Fibroblast of lung (primary cell): ENCODE data around the gene PPP1R9B. TPM values are rescaled to one million over a fixed set of nuclear protein-coding genes. Genes with fewer than 3 reads are reported as not detected.

Source experiments
- DNase-seq, 2 donors: peaks; one replicate each; pipeline versions ENCODE4 v3.0.0 to v3.0.0-alpha.2; 2010; ENCODE audit warnings: low read depth in 2 of 2
- H2AFZ ChIP-seq: 2 replicates; pipeline ENCODE4 v1.5.1; 2012; ENCODE audit warnings: low read length, control low read depth, inconsistent platforms
- H3K27ac ChIP-seq: 2 replicates; pipeline ENCODE4 v1.5.1; 2011; ENCODE audit warnings: low read length, control low read depth; ENCODE audit not compliant: insufficient read depth
- H3K27me3 ChIP-seq: 2 replicates; pipeline ENCODE4 v1.5.1; 2011; ENCODE audit warnings: mild to moderate bottlenecking, low read length; ENCODE audit not compliant: control insufficient read depth, insufficient read depth
- H3K36me3 ChIP-seq: 2 replicates; pipeline ENCODE4 v1.5.1; 2011; ENCODE audit warnings: low read length; ENCODE audit not compliant: control insufficient read depth, insufficient read depth
- H3K4me1 ChIP-seq: 2 replicates; pipeline ENCODE4 v1.5.1; 2011; ENCODE audit warnings: low read length; ENCODE audit not compliant: control insufficient read depth, insufficient read depth; ENCODE audit errors: extremely low read depth
- H3K4me2 ChIP-seq: 2 replicates; pipeline ENCODE4 v1.5.1; 2011; ENCODE audit warnings: low read length, control low read depth; ENCODE audit not compliant: insufficient read depth; ENCODE audit errors: extremely low read depth
- H3K4me3 ChIP-seq, 4 experiments: fragments of 200-600 bp in 1 of 4; sonication (generic) in 1 of 4; replicated peaks in 1 of 4; 2 replicates each; pipeline ENCODE4 v1.5.1; 2011 to 2016; ENCODE audit warnings: low read length in 4 of 4, low read depth in 3 of 4, mild to moderate bottlenecking in 3 of 4, control low read depth in 2 of 4, inconsistent platforms in 1 of 4, mixed read lengths in 1 of 4; ENCODE audit not compliant: insufficient read depth in 1 of 4; ENCODE audit errors: control extremely low read depth in 1 of 4
- H3K79me2 ChIP-seq: 2 replicates; pipeline ENCODE4 v1.5.1; 2012; ENCODE audit warnings: mild to moderate bottlenecking, low read length, inconsistent platforms; ENCODE audit not compliant: control insufficient read depth, insufficient read depth
- H3K9ac ChIP-seq: 2 replicates; pipeline ENCODE4 v1.5.1; 2011; ENCODE audit warnings: mild to moderate bottlenecking, low read length, control low read depth; ENCODE audit not compliant: insufficient read depth
- H3K9me3 ChIP-seq: 2 replicates; pipeline ENCODE4 v1.5.1; 2012; ENCODE audit warnings: low read depth, low read length; ENCODE audit not compliant: control insufficient read depth, insufficient read depth
- H4K20me1 ChIP-seq: 2 replicates; pipeline ENCODE4 v1.5.1; 2011; ENCODE audit warnings: low read length; ENCODE audit not compliant: control insufficient read depth, insufficient read depth; ENCODE audit errors: extremely low read depth
- EZH2 ChIP-seq: IDR thresholded peaks from 2 replicates; pipeline ENCODE4 v1.5.1; 2012; ENCODE audit warnings: low read length, control low read depth, mild to moderate bottlenecking; ENCODE audit errors: missing control alignments
- polyA plus RNA-seq, 2 donors: library from polyadenylated mRNA; depleted of rRNA in 1 of 2; stranded (reverse) in 1 of 2; unstranded in 1 of 2; fragments of >200 nt; gene quantifications; 2 replicates each; pipeline ENCODE4 v1.2.1, GENCODE V29; 2011 to 2012; ENCODE audit warnings: missing spikeins in 1 of 2
- total RNA-seq: library from RNA; depleted of rRNA; stranded (reverse); fragments of >200 nt; gene quantifications from 2 replicates; pipeline ENCODE4 v1.2.1, GENCODE V29; 2014
- TF ChIP-seq, protein P1 (sequence below), 2 donors: IDR thresholded peaks in 1 of 2; conservative IDR thresholded peaks in 1 of 2; 1 replicate in 1 of 2; 2 replicates in 1 of 2; pipeline ENCODE4 v1.5.1; 2011 to 2012; ENCODE audit warnings: low read length in 2 of 2, control low read depth in 1 of 2, inconsistent platforms in 1 of 2, low read depth in 1 of 2, mild to moderate bottlenecking in 1 of 2

PPP1R9B gene
- total and polyA plus RNA-seq, 2 donors (not counting 1 experiment from before 2014, with no cell fraction given) = 22.1 to 41.5 TPM

- no peak for DNase-seq
Measured at GRCh38 chr17:50141026-50141744, 9.3 kb downstream of the PPP1R9B start.

DNA sequence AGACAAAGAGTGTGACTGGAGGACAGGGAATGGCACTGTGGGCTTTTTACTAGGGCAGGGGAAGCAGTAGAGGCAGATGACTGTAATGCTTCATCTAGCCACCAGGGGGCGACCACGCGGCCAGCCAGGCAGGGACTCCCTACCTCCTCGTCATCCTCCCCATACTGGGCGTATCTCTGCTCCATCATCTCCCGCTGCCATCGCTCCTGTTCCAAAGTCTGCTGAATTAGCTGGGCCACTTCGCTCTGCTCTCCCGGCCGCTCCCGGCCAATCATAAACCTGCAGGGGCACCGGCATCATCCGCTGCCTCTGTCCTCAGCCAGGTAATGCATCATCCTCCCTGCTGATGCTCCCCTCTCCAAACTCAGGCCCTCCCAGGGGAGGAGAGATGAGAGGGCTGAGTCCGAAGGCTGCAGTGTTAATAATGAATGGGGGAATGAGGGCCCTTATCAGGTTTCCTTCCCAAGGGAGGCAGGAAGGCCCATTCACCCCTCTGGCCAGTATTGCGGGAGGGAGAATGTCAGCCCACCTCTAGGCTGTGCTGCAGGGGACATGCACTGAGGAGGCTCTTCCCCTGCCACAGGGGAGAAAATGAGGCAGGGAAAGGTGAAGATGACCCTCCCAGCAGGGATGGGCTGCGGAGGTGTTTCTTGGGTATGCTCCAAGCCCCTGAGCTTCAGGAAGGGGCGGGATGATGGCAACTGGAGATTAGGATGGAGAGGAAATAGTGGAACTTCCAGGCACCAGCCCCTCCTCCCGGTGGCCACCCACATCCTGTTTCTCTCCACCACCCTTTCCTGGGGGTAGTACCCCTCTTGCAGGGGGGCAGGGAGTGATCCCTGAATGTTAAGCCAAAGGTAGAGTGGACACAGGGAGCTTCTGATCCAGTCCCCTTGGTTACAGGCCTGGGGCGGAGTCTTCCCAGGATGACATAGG lies 10.3 kb downstream of the PPP1R9B start:
- no peaks in the 10 kb centered on the region for H3K9me3 ChIP-seq
- H3K4me3 ChIP-seq = no peak overlapping the region
- H3K79me2 ChIP-seq = peaks cover 30% of the 10 kb centered on the region
- H3K4me1 ChIP-seq = peaks cover 3% of the 10 kb centered on the region
- H3K4me2 ChIP-seq = no peak overlapping the region
- no peaks in the 10 kb centered on the region for H3K27me3 ChIP-seq
- H4K20me1 ChIP-seq = no peaks in the 10 kb centered on the region
- no peak overlapping the region for H2AFZ ChIP-seq
- TF ChIP-seq, protein P1, sequence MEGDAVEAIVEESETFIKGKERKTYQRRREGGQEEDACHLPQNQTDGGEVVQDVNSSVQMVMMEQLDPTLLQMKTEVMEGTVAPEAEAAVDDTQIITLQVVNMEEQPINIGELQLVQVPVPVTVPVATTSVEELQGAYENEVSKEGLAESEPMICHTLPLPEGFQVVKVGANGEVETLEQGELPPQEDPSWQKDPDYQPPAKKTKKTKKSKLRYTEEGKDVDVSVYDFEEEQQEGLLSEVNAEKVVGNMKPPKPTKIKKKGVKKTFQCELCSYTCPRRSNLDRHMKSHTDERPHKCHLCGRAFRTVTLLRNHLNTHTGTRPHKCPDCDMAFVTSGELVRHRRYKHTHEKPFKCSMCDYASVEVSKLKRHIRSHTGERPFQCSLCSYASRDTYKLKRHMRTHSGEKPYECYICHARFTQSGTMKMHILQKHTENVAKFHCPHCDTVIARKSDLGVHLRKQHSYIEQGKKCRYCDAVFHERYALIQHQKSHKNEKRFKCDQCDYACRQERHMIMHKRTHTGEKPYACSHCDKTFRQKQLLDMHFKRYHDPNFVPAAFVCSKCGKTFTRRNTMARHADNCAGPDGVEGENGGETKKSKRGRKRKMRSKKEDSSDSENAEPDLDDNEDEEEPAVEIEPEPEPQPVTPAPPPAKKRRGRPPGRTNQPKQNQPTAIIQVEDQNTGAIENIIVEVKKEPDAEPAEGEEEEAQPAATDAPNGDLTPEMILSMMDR (conservative IDR thresholded peaks at IDR 0.05 in 1 of 2, IDR thresholded peaks at IDR 0.05 in 1 of 2; ENCODE audit: low read depth in 1 of 2, low read length in 2 of 2) = peak; percentile 51 to 93
- no peak for TF ChIP-seq EZH2
- peak overlapping the region; percentile 28 for H3K27ac ChIP-seq
- H3K9ac ChIP-seq = no peak overlapping the region
- peak; percentile 68 to 77 for DNase-seq
- peaks cover 63% of the 10 kb centered on the region for H3K36me3 ChIP-seq

More at GRCh38 chr17:50141026-50141744, 9.3 kb downstream of the PPP1R9B start:
- no peak for TF ChIP-seq EZH2
- TF ChIP-seq, protein P1 (conservative IDR thresholded peaks at IDR 0.05 in 1 of 2, IDR thresholded peaks at IDR 0.05 in 1 of 2; ENCODE audit: low read depth in 1 of 2, low read length in 2 of 2) = no peak
- H3K4me2 ChIP-seq = no peak overlapping the region
- H3K27ac ChIP-seq = no peak overlapping the region
- no peaks in the 10 kb centered on the region for H4K20me1 ChIP-seq
- H3K36me3 ChIP-seq = peaks cover 56% of the 10 kb centered on the region
- no peak overlapping the region for H3K4me3 ChIP-seq
- no peaks in the 10 kb centered on the region for H3K27me3 ChIP-seq
- H3K9me3 ChIP-seq = no peaks in the 10 kb centered on the region
- peaks cover 12% of the 10 kb centered on the region for H3K4me1 ChIP-seq
- H3K9ac ChIP-seq = no peak overlapping the region
- peaks cover 40% of the 10 kb centered on the region for H3K79me2 ChIP-seq
- H2AFZ ChIP-seq = no peak overlapping the region

DNA sequence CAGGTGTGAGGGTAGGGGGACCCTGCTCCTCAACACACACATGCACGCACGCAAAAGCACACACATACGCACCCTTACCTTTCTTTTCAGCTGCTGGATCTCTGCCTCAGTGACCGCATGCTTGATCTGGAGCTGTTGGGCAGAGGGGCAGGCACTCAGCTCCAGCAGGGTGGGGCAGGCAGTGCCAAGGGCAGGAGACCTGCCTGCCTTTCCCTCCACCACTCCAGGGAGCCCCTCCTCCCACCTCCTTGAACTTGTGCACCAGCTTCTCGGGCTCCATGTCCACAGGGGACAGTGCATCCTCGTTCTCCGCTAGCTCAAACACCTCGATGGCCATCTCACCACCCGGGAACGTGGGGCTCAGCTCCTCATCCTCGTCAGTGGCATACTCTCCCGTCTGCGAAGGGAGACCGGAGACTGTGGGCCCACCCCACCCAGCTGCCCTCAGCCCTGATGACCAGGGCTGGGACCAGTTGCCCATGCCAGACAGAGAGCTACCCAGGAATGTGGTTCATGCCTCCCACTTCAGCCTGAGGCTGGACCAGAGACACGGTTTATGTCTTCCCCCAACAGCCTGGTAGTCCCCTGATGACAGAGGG lies 11.2 kb downstream of the PPP1R9B start:
- Histone ChIP-seq H3K9ac (no peak overlapping the region), H4K20me1 (no peaks in the 10 kb centered on the region), H3K36me3 (peaks cover 64% of the 10 kb centered on the region), H3K4me2 (no peak overlapping the region), H3K4me1 (peaks cover under 1% of the 10 kb centered on the region), H2AFZ (no peak overlapping the region), H3K27ac (peak overlapping the region; percentile 28), H3K27me3 (no peaks in the 10 kb centered on the region), H3K79me2 (peaks cover 21% of the 10 kb centered on the region), H3K4me3 (no peak overlapping the region), H3K9me3 (no peaks in the 10 kb centered on the region)
- TF ChIP-seq, protein P1 (conservative IDR thresholded peaks at IDR 0.05 in 1 of 2, IDR thresholded peaks at IDR 0.05 in 1 of 2; ENCODE audit: low read depth in 1 of 2, low read length in 2 of 2) = no peak
- TF ChIP-seq EZH2 = no peak
- no peak for DNase-seq
